ENCODE measurements around the gene RNU4-1.
"Not testable (repeated sequence)": the region's sequence is repeated elsewhere in the genome, so short reads cannot be mapped to it uniquely, and the experiment has no call there.

RNU4-1 gene

DNA sequence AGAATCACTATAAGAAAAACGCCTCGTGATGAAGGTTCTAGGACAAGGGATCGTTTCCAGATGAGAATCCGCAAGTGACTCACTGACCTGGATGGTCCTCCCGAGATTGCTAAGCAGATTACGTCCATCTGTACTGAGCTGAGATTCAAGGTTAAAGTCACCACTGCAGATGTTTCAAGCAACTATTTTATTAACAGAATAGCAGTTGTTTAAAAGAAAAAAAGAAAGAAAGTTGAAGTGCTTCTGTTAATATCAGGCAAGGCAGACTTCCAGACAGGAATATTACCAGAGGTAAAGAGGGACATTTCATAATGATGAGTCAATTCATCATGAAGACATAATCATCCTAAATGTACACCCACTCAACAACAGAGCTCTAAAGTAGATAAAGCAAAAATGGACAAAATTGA, 45.4 kb downstream of the RNU4-1 start:
- TF ChIP-seq CTCF (IDR thresholded peaks at IDR 0.05; ENCODE audit: control insufficient read depth, insufficient read depth, low read depth, low read length, missing control alignments): no peak
- H3K4me3 ChIP-seq (ENCODE audit: control insufficient read depth, low read depth, low read length): no peak overlapping the region
- DNase-seq (ENCODE audit: low read depth): no peak

GRCh38 chr12:120247183-120247582, 45.9 kb downstream of the RNU4-1 start:
- DNase-seq (ENCODE audit: low read depth): no peak
- no peak overlapping the region for H3K4me3 ChIP-seq (ENCODE audit: control insufficient read depth, low read depth, low read length)
- no peak for TF ChIP-seq CTCF (IDR thresholded peaks at IDR 0.05; ENCODE audit: control insufficient read depth, insufficient read depth, low read depth, low read length, missing control alignments)

- not testable (repeated sequence) for DNase-seq (ENCODE audit: low read depth); H3K4me3 ChIP-seq (ENCODE audit: control insufficient read depth, low read depth, low read length)
Observed at GRCh38 chr12:120246705-120247104, 46.3 kb downstream of the RNU4-1 start.

Data from AG09309 (cell line).